HepG2 (cell line): ENCODE data around the gene ZNF382. TPM values are rescaled to one million over a fixed set of nuclear protein-coding genes. Genes with fewer than 3 reads are reported as not detected.
A peak's percentile ranks its signal among the peaks of the same experiment; 100 is the strongest.

Experiments
- FOXA3 ChIP-seq: IDR thresholded peaks from 2 replicates; pipeline ENCODE4 v1.6.1; 2016; ENCODE audit warnings: missing genetic modification reagents, missing compliant biosample characterization
- GTF3A ChIP-seq: sonication (generic); formaldehyde crosslinking; conservative IDR thresholded peaks from 2 replicates; pipeline ENCODE4 v1.4.0; 2020; ENCODE audit warnings: mild to moderate bottlenecking, missing genetic modification reagents
- HHEX ChIP-seq: IDR thresholded peaks from 2 replicates; pipeline ENCODE4 v1.6.1; 2016; ENCODE audit warnings: control low read depth
- HOXA9 ChIP-seq: sonication (generic); formaldehyde crosslinking; IDR thresholded peaks from 2 replicates; pipeline ENCODE4 v1.8.1; 2022; ENCODE audit warnings: missing genetic modification reagents, mild to moderate bottlenecking, moderate library complexity, borderline replicate concordance
- KLF6 ChIP-seq: IDR thresholded peaks from 2 replicates; pipeline ENCODE4 v1.8.0; 2016; ENCODE audit warnings: missing biosample characterization, missing genetic modification reagents
- NFKBIZ ChIP-seq: IDR thresholded peaks from 2 replicates; pipeline ENCODE4 v1.6.1; 2018; ENCODE audit warnings: missing genetic modification reagents, missing compliant biosample characterization
- RXRB ChIP-seq: IDR thresholded peaks from 2 replicates; pipeline ENCODE4 v1.6.1; 2016; ENCODE audit warnings: borderline replicate concordance, missing genetic modification reagents, missing compliant biosample characterization
- SRY ChIP-seq: sonication (generic); formaldehyde crosslinking; IDR thresholded peaks from 2 replicates; pipeline ENCODE4 v1.8.0; 2022; ENCODE audit warnings: mild to moderate bottlenecking, missing genetic modification reagents
- SUZ12 ChIP-seq: fragments of 150-350 bp; IDR thresholded peaks from 2 replicates; pipeline ENCODE4 v1.6.1; 2014; ENCODE audit warnings: low read depth, low read length
- TCF7 ChIP-seq: sonication (generic); IDR thresholded peaks from 2 replicates; pipeline ENCODE4 v1.6.1; 2016; ENCODE audit warnings: antibody characterized with exemption, low read depth
- TRIM24 ChIP-seq: sonication (generic); formaldehyde crosslinking; IDR thresholded peaks from 2 replicates; pipeline ENCODE4 v1.8.0; 2022; ENCODE audit warnings: mild to moderate bottlenecking, missing genetic modification reagents
- ZNF10 ChIP-seq: sonication (generic); formaldehyde crosslinking; IDR thresholded peaks from 2 replicates; pipeline ENCODE4 v1.4.0; 2020; ENCODE audit warnings: mild to moderate bottlenecking, low read depth, missing genetic modification reagents, borderline replicate concordance
- ZNF17 ChIP-seq: sonication (generic); formaldehyde crosslinking; IDR thresholded peaks from 2 replicates; pipeline ENCODE4 v1.5.0; 2020; ENCODE audit warnings: mild to moderate bottlenecking, missing genetic modification reagents
- ZNF180 ChIP-seq: sonication (generic); formaldehyde crosslinking; IDR thresholded peaks from 2 replicates; pipeline ENCODE4 v1.4.0; 2020; ENCODE audit warnings: low read depth, missing genetic modification reagents, borderline replicate concordance
- ZNF30 ChIP-seq: sonication (generic); formaldehyde crosslinking; IDR thresholded peaks from 2 replicates; pipeline ENCODE4 v1.5.0; 2020; ENCODE audit warnings: mild to moderate bottlenecking, missing genetic modification reagents
- ZNF337 ChIP-seq: sonication (generic); formaldehyde crosslinking; IDR thresholded peaks from 2 replicates; pipeline ENCODE4 v1.5.1; 2020; ENCODE audit warnings: missing genetic modification reagents, low read depth, mild to moderate bottlenecking, borderline replicate concordance
- ZNF496 ChIP-seq: sonication (generic); formaldehyde crosslinking; IDR thresholded peaks from 2 replicates; pipeline ENCODE4 v1.8.1; 2023; ENCODE audit warnings: mild to moderate bottlenecking, moderate library complexity, missing genetic modification reagents; ENCODE audit not compliant: insufficient replicate concordance
- ZNF616 ChIP-seq: sonication (generic); formaldehyde crosslinking; IDR thresholded peaks from 2 replicates; pipeline ENCODE4 v1.5.0; 2020; ENCODE audit warnings: low read depth, mild to moderate bottlenecking, missing genetic modification reagents
- ZNF720 ChIP-seq: sonication (generic); formaldehyde crosslinking; IDR thresholded peaks from 2 replicates; pipeline ENCODE4 v1.4.0; 2020; ENCODE audit warnings: missing genetic modification reagents
- ZNF772 ChIP-seq: sonication (generic); formaldehyde crosslinking; IDR thresholded peaks from 2 replicates; pipeline ENCODE4 v1.5.0; 2020; ENCODE audit warnings: mild to moderate bottlenecking, missing genetic modification reagents
- polyA plus RNA-seq, 8 experiments: library from polyadenylated mRNA; depleted of rRNA in 3 of 8; stranded (reverse) in 7 of 8; unstranded in 1 of 8; fragments of >200 nt; fragmentation: Illumina TruSeq in 4 of 8; extraction: Trizol in 4 of 8; gene quantifications; 2 replicates each; pipeline versions ENCODE4 v1.2.1 to v1.2.3, GENCODE V29; 2011 to 2016; ENCODE audit warnings: low read depth in 4 of 8, missing spikeins in 1 of 8, mixed read lengths in 1 of 8; ENCODE audit not compliant: insufficient read depth in 1 of 8
- total RNA-seq, 5 experiments: library from RNA; depleted of rRNA; stranded (reverse); fragments of >200 nt; fragmentation: Illumina TruSeq; extraction: Trizol; gene quantifications; 2 replicates each; pipeline ENCODE4 v1.2.3, GENCODE V29; 2016; ENCODE audit warnings: low read depth in 1 of 5
- TF ChIP-seq, protein P1 (sequence below): sonication (generic); formaldehyde crosslinking; IDR thresholded peaks from 2 replicates; pipeline ENCODE4 v1.4.0; 2020; ENCODE audit warnings: mild to moderate bottlenecking, missing genetic modification reagents
- TF ChIP-seq, protein P2 (sequence below): sonication (generic); formaldehyde crosslinking; IDR thresholded peaks from 2 replicates; pipeline ENCODE4 v1.4.0; 2020; ENCODE audit warnings: mild to moderate bottlenecking, missing genetic modification reagents
- TF ChIP-seq, protein P3 (sequence below): sonication (generic); formaldehyde crosslinking; conservative IDR thresholded peaks from 2 replicates; pipeline ENCODE4 v1.8.0; 2022; ENCODE audit warnings: missing genetic modification reagents

The ZNF382 gene
- total and polyA plus RNA-seq, 2 of the 13 experiments (the other 11 are each of a cell fraction or from before 2014, with no cell fraction given), result 2.3 to 6.8 TPM

DNA sequence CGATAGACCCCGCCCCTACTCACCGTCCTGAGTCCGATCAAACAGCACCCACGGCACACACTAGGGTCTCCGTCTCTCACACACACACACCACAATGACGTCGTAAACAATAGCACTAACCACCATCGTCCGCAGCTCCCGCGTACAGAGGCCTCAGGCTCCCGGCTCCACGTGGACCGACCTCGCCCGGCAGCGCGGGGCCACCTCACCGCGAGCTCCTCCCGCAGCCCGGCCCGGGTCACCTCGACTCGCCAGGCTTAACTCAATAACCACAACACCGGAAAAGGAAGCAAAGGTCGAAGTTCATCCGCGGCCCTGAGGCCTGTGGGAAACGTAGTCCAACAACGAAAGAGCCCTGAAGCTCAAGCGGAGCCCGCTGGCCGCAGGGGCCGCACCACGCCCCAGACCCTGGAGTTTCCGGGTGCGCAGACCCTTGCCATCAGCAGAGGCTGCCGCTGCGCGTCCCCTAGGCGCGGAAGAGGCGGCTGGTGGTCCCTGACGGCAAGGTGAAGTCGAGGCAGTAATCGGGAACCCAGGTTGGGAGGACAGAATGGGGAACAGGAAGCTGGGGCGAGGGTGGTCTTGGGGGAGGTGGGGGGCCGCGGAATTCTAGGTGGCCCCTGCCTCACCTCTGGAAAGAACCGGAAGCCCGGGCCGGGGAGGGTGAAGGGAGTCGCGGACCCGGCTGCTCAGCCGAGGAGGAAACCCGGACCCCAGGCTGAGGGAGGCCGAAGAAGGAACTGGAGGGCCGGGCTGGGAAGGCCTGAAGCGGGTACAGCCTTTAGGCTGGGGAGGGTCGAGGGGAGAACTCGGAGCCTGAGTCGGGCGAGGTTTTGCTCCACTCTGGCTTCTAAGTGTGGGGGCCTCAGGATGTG is 31.9 kb upstream of the ZNF382 start, which contains the start of gene ZNF529 (continued):
- TF ChIP-seq RXRB (peak; percentile 29; the same call in 1 of the 2 replicates), ZNF496 (CRISPR knock-in tag) (no peak), TRIM24 (CRISPR knock-in tag) (no peak), NFKBIZ (peak; percentile 78), FOXA3 (CRISPR knock-in tag) (peak; percentile 49; the same call in 1 of the 2 replicates), ZNF180 (CRISPR knock-in tag) (no peak), TCF7 (no peak), ZNF337 (peak; percentile 81; the same call in 1 of the 2 replicates), HOXA9 (0 out of 2 replicates have a peak, but pooled peaks have one; percentile 27), ZNF17 (CRISPR knock-in tag) (no peak), GTF3A (CRISPR knock-in tag) (no peak), ZNF772 (CRISPR knock-in tag) (peak; percentile 43; the same call in 1 of the 2 replicates), ZNF10 (CRISPR knock-in tag) (no peak), HHEX (CRISPR knock-in tag) (no peak), ZNF30 (0 out of 2 replicates have a peak, but pooled peaks have one; percentile 28), ZNF720 (0 out of 2 replicates have a peak, but pooled peaks have one; percentile 25), ZNF616 (no peak), SUZ12 (peak; percentile 82), KLF6 (CRISPR knock-in tag) (peak; percentile 82; the same call in 1 of the 2 replicates), SRY (CRISPR knock-in tag) (peak; percentile 50; the same call in 1 of the 2 replicates)
- TF ChIP-seq, protein P1, sequence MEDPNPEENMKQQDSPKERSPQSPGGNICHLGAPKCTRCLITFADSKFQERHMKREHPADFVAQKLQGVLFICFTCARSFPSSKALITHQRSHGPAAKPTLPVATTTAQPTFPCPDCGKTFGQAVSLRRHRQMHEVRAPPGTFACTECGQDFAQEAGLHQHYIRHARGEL (CRISPR knock-in tag), result no peak
- TF ChIP-seq, protein P2, sequence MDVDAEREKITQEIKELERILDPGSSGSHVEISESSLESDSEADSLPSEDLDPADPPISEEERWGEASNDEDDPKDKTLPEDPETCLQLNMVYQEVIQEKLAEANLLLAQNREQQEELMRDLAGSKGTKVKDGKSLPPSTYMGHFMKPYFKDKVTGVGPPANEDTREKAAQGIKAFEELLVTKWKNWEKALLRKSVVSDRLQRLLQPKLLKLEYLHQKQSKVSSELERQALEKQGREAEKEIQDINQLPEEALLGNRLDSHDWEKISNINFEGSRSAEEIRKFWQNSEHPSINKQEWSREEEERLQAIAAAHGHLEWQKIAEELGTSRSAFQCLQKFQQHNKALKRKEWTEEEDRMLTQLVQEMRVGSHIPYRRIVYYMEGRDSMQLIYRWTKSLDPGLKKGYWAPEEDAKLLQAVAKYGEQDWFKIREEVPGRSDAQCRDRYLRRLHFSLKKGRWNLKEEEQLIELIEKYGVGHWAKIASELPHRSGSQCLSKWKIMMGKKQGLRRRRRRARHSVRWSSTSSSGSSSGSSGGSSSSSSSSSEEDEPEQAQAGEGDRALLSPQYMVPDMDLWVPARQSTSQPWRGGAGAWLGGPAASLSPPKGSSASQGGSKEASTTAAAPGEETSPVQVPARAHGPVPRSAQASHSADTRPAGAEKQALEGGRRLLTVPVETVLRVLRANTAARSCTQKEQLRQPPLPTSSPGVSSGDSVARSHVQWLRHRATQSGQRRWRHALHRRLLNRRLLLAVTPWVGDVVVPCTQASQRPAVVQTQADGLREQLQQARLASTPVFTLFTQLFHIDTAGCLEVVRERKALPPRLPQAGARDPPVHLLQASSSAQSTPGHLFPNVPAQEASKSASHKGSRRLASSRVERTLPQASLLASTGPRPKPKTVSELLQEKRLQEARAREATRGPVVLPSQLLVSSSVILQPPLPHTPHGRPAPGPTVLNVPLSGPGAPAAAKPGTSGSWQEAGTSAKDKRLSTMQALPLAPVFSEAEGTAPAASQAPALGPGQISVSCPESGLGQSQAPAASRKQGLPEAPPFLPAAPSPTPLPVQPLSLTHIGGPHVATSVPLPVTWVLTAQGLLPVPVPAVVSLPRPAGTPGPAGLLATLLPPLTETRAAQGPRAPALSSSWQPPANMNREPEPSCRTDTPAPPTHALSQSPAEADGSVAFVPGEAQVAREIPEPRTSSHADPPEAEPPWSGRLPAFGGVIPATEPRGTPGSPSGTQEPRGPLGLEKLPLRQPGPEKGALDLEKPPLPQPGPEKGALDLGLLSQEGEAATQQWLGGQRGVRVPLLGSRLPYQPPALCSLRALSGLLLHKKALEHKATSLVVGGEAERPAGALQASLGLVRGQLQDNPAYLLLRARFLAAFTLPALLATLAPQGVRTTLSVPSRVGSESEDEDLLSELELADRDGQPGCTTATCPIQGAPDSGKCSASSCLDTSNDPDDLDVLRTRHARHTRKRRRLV (CRISPR knock-in tag), result no peak
- TF ChIP-seq, protein P3, sequence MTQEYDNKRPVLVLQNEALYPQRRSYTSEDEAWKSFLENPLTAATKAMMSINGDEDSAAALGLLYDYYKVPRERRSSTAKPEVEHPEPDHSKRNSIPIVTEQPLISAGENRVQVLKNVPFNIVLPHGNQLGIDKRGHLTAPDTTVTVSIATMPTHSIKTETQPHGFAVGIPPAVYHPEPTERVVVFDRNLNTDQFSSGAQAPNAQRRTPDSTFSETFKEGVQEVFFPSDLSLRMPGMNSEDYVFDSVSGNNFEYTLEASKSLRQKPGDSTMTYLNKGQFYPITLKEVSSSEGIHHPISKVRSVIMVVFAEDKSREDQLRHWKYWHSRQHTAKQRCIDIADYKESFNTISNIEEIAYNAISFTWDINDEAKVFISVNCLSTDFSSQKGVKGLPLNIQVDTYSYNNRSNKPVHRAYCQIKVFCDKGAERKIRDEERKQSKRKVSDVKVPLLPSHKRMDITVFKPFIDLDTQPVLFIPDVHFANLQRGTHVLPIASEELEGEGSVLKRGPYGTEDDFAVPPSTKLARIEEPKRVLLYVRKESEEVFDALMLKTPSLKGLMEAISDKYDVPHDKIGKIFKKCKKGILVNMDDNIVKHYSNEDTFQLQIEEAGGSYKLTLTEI (CRISPR knock-in tag), result no peak
